Measurements from ENCODE around the gene ARMC2.

DNA sequence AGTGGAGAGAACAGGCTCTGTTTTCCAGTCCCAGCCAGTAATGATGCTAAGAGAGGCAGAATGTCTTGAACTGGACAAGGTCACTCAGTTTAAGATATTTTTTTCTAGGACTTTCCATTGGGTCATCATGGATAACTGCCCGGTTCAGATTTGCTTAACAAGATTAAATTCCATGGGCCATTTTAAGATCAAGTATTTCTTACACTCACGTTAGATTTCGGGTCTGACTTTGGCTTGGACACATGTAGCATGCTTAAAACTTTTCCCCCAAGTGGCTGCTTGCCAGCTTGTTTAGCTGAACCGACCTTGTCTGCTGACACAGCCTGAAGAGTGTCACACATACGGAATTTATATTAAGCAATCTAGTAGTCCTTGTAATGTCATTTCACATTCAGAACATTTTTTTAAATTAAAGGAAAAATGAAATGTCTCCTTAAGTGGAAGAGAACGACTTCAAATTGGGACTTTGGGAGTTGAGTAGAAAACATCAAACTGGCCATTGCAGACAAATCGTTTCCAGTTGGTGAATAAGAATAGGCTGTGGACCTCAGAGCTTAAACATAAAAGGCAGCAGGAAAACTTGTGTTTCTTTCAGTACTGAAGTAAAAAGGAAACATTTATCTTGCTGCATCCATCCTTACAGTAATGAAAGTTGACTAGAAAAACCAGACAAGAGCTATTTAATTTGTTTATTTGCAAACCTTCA lies 29.0 kb downstream of the ARMC2 start:
- no peak for TF ChIP-seq POLR2A (IDR thresholded peaks at IDR 0.05; ENCODE audit: low read depth, low read length)
- TF ChIP-seq, protein P1, sequence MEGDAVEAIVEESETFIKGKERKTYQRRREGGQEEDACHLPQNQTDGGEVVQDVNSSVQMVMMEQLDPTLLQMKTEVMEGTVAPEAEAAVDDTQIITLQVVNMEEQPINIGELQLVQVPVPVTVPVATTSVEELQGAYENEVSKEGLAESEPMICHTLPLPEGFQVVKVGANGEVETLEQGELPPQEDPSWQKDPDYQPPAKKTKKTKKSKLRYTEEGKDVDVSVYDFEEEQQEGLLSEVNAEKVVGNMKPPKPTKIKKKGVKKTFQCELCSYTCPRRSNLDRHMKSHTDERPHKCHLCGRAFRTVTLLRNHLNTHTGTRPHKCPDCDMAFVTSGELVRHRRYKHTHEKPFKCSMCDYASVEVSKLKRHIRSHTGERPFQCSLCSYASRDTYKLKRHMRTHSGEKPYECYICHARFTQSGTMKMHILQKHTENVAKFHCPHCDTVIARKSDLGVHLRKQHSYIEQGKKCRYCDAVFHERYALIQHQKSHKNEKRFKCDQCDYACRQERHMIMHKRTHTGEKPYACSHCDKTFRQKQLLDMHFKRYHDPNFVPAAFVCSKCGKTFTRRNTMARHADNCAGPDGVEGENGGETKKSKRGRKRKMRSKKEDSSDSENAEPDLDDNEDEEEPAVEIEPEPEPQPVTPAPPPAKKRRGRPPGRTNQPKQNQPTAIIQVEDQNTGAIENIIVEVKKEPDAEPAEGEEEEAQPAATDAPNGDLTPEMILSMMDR (IDR thresholded peaks at IDR 0.05; ENCODE audit: extremely low read depth in 1 of 2, insufficient read depth in 1 of 2, low read depth in 1 of 2, low read length in 2 of 2): no peak
